BE2C (cell line): ENCODE results near the gene KCNAB2.

Experiments
- DNase-seq: peaks from one replicate; pipeline ENCODE4 v3.0.0-alpha.2; 2020
- H3K27me3 ChIP-seq: fragments of 250-450 bp; sonication (Bioruptor Pico); 2 replicates; pipeline ENCODE4 v1.5.1; 2020; ENCODE audit warnings: mild to moderate bottlenecking
- H3K36me3 ChIP-seq: fragments of 250-450 bp; sonication (Bioruptor Pico); 2 replicates; pipeline ENCODE4 v1.5.1; 2020; ENCODE audit warnings: mild to moderate bottlenecking
- H3K4me1 ChIP-seq: fragments of 250-450 bp; sonication (Bioruptor Pico); 2 replicates; pipeline ENCODE4 v1.5.1; 2020
- H3K4me3 ChIP-seq: 2 replicates; pipeline ENCODE4 v1.5.1; 2011; ENCODE audit warnings: low read depth, low read length
- H3K9me3 ChIP-seq: fragments of 250-450 bp; sonication (Bioruptor Pico); 2 replicates; pipeline ENCODE4 v1.5.1; 2020
- CTCF ChIP-seq: IDR thresholded peaks from 2 replicates; pipeline ENCODE4 v1.5.1; 2012; ENCODE audit warnings: mild to moderate bottlenecking, low read depth, low read length

Gene KCNAB2

GRCh38 chr1:6104631-6105030 is 58.9 kb downstream of the KCNAB2 start:
- no peaks in the 10 kb centered on the region for H3K4me1 ChIP-seq
- no peak for DNase-seq
- no peaks in the 10 kb centered on the region for H3K9me3 ChIP-seq
- no peaks in the 10 kb centered on the region for H3K27me3 ChIP-seq
- TF ChIP-seq CTCF = no peak
- H3K36me3 ChIP-seq = no peaks in the 10 kb centered on the region
- no peak overlapping the region for H3K4me3 ChIP-seq

- H3K36me3 ChIP-seq = no peaks in the 10 kb centered on the region
- TF ChIP-seq CTCF = no peak
- H3K27me3 ChIP-seq = no peaks in the 10 kb centered on the region
- no peak for DNase-seq
- no peak overlapping the region for H3K4me3 ChIP-seq
- H3K4me1 ChIP-seq = no peaks in the 10 kb centered on the region
- no peaks in the 10 kb centered on the region for H3K9me3 ChIP-seq
Observed at GRCh38 chr1:6105218-6105679, 59.6 kb downstream of the KCNAB2 start.

- no peaks in the 10 kb centered on the region for H3K36me3 ChIP-seq
- no peak overlapping the region for H3K4me3 ChIP-seq
- H3K9me3 ChIP-seq = no peaks in the 10 kb centered on the region
- no peak for DNase-seq
- TF ChIP-seq CTCF = no peak
- no peaks in the 10 kb centered on the region for H3K4me1 ChIP-seq
- no peaks in the 10 kb centered on the region for H3K27me3 ChIP-seq
Observed at GRCh38 chr1:6105763-6106162, 60.1 kb downstream of the KCNAB2 start.

- no peaks in the 10 kb centered on the region for H3K27me3 ChIP-seq
- H3K4me1 ChIP-seq = no peaks in the 10 kb centered on the region
- no peaks in the 10 kb centered on the region for H3K36me3 ChIP-seq
- no peaks in the 10 kb centered on the region for H3K9me3 ChIP-seq
- no peak overlapping the region for H3K4me3 ChIP-seq
- DNase-seq = no peak
- no peak for TF ChIP-seq CTCF
Observed at GRCh38 chr1:6106321-6106731, 60.6 kb downstream of the KCNAB2 start.

- Histone ChIP-seq H3K9me3 (no peaks in the 10 kb centered on the region), H3K27me3 (no peaks in the 10 kb centered on the region), H3K36me3 (no peaks in the 10 kb centered on the region), H3K4me3 (no peak overlapping the region), H3K4me1 (no peaks in the 10 kb centered on the region)
- DNase-seq = no peak
- no peak for TF ChIP-seq CTCF
Observed at GRCh38 chr1:6106977-6107376, 61.3 kb downstream of the KCNAB2 start.

GRCh38 chr1:6107409-6108356 is 62.0 kb downstream of the KCNAB2 start:
- H3K36me3 ChIP-seq = no peaks in the 10 kb centered on the region
- no peak for TF ChIP-seq CTCF

More at GRCh38 chr1:6107409-6108356, 62.0 kb downstream of the KCNAB2 start:
- no peaks in the 10 kb centered on the region for H3K27me3 ChIP-seq
- H3K9me3 ChIP-seq = no peaks in the 10 kb centered on the region
- no peaks in the 10 kb centered on the region for H3K4me1 ChIP-seq
- no peak for DNase-seq
- no peak overlapping the region for H3K4me3 ChIP-seq
